GM12872 (cell line): Measurements from ENCODE around the gene KIF4B.

Source experiments
- CTCF ChIP-seq: IDR thresholded peaks from 3 replicates; pipeline ENCODE4 v1.5.1; 2011; ENCODE audit warnings: low read depth, mild to moderate bottlenecking, low read length, moderate library complexity; ENCODE audit not compliant: insufficient read depth

KIF4B gene

GRCh38 chr5:155029240-155029639 is 15.7 kb downstream of the KIF4B start:
- TF ChIP-seq CTCF, result no peak

GRCh38 chr5:155040984-155041653 is 27.6 kb downstream of the KIF4B start:
- TF ChIP-seq CTCF, result no peak

- no peak for TF ChIP-seq CTCF
Observed at GRCh38 chr5:155044591-155044990, 31.0 kb downstream of the KIF4B start.

GRCh38 chr5:155046591-155046990 is 33.0 kb downstream of the KIF4B start:
- no peak for TF ChIP-seq CTCF

GRCh38 chr5:155047818-155048217 is 34.3 kb downstream of the KIF4B start:
- TF ChIP-seq CTCF, result no peak

GRCh38 chr5:155049569-155050383 is 36.2 kb downstream of the KIF4B start:
- peak; percentile 59 for TF ChIP-seq CTCF

- no peak for TF ChIP-seq CTCF
Observed at GRCh38 chr5:155050384-155051019, 36.9 kb downstream of the KIF4B start.
